HG03159 (cell line): ENCODE measurements around the gene CLEC16A.
"Not testable (repeated sequence)": the region's sequence is repeated elsewhere in the genome, so short reads cannot be mapped to it uniquely, and the experiment has no call there.

ENCODE experiments used
- ATAC-seq: cut with Tn5 transposase; IDR thresholded peaks from one replicate; pipeline ENCODE4 v1.9.1; 2021; ENCODE audit warnings: mild to moderate bottlenecking, moderate library complexity; ENCODE audit not compliant: unreplicated experiment

The CLEC16A gene

DNA sequence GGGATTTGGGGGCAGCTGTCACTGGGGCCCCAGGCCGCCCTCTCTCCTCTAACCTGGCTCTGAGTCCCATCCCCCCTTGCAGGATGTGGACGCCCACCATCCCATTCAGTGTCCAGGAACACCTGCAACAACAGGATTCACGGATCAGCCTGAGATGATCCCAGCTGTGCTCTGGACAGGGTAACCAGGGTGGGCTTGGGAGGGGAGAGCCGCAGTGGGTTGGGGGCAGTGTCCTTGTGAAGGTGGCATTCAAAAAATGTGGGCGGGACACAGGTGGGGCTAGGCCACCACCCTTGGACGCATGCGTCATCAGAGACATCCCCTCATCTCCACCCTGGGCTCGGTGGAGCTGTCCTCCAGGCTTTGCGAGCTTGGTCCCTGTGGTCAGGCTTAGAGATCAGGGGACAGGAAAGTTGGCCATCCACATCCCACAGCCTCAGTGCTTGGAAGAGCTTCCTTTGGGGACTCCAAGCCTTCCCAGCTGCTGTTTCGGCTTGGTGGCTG lies 21.2 kb upstream of the CLEC16A start:
- ATAC-seq = no peak

DNA sequence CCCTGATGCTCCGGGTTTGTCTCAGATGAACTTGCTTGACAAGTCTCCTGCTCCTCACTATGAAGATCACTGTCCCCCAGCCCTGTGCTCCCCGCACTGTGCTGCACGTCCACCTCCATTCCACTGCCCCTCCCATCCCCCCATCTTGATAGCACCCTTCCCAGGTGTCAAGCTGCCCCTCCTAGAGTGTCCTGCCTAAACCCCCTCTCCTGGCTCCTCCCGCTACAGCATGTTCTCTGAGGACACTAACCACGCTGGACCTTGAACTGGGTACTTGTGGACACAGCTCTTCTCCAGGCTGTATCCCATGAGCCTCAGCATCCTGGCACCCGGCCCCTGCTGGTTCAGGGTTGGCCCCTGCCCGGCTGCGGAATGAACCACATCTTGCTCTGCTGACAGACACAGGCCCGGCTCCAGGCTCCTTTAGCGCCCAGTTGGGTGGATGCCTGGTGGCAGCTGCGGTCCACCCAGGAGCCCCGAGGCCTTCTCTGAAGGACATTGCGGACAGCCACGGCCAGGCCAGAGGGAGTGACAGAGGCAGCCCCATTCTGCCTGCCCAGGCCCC lies 20.6 kb upstream of the CLEC16A start:
- no peak for ATAC-seq

DNA sequence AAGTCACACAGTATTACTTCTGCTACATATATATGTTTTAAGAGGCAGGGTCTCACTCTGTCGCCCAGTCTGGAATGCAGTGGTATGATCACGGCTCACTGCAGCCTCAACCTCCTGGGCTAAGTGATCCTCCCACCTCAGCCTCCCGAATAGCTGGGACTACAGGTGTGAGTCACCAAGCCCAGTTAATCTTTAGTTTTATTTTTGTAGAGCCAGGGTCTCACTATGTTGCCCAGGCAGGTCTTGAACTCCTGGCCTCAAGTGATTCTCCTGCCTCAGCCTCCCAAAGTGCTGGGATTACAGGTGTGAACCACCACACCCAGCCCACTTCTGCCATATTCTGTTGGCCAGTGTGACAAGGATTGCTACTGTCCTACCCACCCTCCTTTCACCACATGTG lies 19.1 kb upstream of the CLEC16A start:
- ATAC-seq = not testable (repeated sequence)

DNA sequence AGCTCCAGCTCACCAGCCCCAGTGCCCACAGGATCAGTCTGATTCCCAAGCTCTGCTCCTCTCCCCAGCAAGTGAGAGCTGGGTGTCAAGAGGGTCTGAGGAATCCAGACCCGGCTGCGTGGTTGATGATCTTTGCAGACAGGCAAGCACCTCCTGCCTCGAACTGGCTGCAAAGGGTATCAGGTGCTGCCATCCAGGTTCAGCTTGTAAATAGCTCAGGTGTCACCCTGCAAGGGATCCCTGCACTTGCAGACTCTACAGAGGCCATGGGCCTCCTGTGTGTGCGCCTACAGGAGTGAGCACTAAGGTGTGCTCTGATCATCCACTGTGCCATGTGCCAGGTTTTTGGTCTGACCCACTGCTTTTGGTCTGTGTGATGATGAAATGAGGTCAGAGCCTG lies 18.3 kb upstream of the CLEC16A start:
- no peak for ATAC-seq

DNA sequence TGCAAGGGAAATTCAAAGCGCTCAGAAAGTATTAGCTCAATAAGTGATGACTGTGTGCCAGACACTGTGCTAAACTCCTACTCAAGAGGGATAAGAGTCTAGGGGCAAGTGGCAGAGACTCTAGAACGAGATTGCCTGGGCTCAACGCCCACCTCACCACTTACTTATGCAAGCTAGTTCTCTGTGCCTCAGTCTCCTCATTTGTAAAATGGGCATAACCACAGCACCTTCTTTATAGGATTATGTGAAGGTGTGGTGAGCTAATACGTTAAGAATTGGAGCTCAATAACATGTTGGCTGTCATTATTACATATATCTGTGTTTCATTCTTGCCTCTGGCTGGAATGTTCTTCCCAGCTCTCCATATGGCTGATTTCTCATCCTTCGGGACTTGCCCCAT lies 17.5 kb upstream of the CLEC16A start:
- no peak for ATAC-seq

DNA sequence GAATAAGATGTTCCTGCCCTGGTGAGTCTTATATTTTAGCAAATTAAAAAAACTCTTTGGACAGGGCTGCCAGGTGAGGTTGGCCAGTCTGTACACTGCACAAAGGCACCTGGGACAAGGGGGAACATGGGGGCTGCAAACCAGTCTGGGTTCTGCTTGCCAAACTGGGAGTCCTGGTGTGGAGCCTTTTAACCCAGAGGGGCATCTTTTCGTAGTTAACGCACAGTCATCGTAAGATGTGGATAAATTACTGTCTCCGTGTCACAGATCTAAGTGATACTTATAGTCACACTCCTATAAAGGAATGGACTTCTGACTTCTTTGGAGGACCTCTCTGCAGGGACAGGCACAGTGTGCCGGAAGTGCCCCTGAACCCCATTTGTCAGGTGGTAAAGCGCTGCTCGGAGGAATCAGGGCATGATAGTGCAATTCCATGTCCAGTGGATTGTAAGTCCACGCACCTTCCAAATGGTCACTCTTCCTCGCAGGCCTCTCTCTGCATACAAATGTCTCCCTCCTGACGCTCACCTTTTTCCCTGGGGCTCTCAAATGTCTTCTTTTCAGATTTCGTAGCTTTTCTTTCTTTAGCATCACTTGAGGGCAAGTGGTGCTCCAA lies 16.8 kb upstream of the CLEC16A start:
- ATAC-seq = no peak

DNA sequence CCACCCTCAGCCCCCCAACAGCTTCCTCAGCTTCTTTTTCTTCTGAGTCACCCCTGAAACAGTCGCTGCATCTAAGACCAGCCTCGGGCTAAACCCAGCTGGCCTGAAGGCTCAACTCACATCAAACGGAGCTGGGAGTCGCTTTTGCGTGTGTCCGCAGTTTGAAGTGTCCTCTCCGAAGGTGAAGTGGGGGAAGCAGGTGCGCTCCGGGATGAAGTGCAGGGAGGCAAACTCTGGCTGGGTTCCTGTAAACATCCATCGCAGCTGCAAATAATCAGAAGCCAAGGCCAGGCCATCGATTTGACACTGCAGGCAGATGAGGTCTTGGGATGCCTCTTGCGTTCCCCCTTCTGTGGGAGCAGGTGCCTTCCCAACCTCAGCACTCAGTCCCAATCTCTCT lies 15.3 kb upstream of the CLEC16A start:
- ATAC-seq = not testable (repeated sequence)

DNA sequence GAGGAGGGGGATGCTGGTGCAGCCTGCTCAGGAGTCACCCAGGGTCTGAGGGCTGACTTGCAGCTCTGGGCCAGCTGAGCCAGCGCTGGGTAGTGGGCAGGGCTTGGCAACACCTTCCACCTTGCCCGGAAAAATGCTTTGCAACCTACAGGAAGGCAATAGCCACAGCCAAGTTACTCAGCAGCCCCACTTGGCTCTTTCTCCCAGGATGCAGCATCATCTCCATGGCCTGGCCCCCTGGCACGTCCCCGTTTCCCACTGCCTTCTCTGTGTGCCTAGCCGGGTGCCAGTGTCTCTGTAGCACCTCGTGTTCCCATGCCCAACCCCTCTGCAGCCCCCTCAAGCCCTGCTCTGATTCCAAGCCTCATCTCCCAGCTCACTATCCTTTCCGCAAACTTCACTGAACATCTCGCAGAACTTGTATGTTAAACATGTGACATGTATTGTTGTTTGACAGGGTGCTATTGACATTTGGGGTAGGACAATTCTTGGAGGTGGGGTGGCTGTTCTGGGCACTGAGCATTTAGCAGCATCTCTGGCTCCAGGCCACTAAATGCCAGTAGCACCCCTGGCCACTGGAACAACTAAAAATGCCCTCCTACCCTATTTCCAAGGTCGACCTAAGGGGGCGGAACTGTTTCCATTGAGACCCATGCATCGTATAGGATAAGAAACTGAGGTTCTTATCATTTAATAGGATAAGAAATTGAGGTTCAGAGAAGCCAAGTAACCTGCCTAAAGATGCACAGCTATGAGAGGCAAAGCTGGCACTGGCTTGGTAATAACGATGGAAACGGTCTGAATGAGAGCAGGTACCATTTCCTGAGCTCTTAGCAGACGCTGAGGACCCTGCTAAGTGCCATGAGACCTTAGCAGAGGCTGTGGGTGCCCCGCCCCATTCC lies 14.3 kb upstream of the CLEC16A start:
- no peak for ATAC-seq

DNA sequence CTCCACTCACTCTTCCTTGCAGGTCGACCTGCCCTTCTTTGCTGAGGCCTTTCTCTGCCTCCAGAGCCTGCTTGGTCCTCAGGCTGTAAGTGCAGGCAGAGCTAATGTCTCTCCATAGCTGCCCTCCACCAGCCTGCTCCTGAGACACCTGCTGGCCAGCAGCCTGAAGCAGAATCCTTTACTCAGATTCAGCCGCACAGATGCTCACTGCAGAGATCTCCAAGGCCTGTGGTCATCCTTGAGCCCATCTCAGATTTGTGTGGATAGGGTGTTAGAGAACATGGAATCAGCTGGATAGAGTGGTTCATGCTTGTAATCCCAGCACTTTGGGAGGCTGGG lies 13.6 kb upstream of the CLEC16A start:
- no peak for ATAC-seq

DNA sequence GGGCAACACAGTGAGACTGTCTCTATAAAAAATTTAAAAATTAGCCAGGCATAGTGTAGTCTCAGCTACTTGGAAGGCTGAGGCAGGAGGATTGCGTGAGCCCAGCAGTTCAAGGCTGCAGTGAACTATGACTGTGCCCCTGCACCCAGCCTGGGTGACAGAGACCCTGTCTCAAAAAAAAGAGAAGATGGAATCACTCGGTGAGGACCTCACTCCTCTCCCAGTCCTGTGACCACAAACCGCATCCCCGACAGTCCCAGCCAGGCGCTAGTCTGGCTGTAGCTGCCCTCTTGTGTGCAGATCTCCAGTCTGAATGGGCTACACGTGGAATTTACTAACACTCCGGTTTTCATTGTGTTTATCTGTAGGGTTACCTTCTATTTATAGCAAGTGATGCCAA lies 13.2 kb upstream of the CLEC16A start:
- no peak for ATAC-seq

DNA sequence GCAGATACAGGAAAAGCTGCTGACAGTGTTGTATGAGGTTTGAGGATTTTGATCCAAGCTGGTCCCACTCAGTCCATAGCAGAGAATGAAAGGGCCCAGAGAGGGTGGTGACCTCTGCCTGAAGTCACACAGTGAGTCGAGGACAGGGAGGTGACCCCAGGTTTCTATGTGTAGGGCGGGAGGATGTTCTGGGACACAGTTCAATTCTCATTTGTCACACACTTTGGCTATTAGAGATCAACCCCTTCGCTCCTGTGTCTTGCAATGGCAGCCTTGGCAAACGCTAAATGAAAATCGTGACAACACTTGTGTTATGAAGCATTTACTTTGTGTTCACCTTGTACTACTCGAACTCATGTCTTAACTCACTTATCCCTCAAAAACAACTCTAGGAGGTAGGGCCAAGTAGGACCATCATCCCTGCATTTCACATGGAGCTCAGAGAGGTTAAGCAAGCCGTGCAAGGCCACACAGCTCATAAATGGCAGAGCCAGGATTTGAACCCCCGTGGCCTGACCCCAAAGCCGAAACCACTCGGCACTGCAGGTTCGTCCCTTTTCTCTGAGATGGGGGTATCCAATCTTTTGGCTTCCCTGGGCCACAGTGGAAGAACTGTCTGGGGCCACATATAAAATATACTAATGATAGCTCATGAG lies 12.3 kb upstream of the CLEC16A start:
- ATAC-seq = no peak

DNA sequence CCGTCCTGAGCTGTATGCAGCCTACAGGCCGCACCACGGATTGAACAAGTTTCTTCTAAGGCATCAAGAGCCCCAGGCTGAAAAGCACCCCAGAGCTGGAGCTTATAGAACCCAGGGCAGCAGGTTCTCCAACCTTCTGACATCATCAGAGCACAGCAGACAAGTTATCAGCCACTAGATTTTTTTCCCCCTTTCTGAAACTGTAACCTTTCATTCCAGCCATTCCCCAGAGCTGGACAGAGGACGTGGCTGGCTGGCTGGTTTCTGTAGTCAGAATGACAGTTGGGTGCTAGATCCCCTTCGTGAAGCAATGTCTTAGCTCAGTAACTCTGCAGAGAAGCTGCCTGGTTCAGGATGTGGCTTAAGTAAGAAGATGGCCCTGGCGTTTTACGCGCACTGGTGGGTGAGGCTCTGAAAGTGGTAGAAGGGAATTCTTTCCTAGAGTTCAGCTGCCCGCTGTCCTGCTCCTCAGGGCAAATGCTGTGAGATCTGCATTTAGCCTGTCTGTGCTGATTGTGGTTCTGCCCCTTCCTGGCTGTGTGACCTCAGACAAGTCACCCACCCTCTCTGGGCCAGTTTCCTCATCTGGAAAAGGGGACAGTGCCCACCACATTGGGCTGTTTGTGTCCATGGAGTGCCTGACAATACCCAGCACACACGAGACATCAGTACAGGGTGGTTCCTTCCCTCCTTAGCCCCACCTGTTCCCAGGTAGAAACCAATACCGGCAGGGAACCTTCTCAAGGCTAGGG lies 11.2 kb upstream of the CLEC16A start:
- no peak for ATAC-seq

DNA sequence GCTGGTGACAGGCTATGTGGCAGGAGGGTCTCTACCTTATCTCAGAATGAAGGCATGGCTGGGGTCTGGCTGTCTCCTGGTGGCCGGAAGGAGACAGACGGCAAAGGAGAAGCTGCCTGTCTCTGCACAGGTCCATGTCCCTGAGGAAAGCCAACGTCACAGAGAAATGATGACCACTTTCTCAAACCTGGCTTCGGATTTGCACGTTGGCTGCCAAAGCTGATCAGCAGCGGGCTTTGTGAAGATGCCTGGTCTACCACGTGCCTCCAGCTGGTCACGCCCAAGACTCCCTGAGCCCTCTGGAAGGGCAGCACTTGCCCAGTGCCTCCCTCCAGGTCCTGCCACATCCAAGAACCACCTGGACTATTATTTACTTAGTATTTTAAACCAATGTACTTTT lies 10.5 kb upstream of the CLEC16A start:
- ATAC-seq = no peak

DNA sequence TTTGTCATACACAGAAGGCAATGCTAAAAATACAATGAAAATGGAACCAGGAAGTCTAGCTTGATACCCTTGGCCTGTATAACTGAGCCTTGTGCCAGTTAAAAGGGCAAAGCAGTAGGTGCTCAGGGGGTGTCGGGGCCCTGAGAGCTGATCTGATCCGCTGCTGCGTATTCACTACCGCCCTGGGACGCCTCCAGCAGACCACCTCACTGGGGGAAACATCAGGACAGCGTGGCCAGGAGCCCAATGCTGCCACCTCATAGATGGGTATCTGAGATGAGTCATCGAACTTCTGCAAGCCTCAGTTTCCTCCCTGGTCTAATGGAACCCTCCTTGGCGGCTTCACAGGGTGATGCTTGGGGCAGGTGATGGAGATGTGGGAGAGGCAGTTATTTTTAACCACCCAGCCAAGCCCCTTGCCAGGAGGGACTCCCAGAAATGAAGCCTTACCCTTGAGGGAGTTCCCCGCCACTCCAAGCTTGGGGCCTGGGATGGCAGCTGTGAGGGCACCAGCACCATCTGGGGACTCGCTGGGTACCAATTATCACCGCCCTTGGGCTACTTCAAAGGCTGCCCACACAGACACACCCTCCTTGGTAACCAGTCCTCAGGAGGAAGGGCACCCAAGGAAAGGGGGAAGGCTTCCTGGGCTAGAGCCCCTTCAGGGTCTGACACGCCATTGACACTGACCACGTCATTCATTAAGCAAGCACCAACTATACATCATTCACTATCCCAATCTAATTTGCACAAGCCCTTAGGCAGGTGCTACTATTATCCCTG lies 9.8 kb upstream of the CLEC16A start:
- no peak for ATAC-seq

DNA sequence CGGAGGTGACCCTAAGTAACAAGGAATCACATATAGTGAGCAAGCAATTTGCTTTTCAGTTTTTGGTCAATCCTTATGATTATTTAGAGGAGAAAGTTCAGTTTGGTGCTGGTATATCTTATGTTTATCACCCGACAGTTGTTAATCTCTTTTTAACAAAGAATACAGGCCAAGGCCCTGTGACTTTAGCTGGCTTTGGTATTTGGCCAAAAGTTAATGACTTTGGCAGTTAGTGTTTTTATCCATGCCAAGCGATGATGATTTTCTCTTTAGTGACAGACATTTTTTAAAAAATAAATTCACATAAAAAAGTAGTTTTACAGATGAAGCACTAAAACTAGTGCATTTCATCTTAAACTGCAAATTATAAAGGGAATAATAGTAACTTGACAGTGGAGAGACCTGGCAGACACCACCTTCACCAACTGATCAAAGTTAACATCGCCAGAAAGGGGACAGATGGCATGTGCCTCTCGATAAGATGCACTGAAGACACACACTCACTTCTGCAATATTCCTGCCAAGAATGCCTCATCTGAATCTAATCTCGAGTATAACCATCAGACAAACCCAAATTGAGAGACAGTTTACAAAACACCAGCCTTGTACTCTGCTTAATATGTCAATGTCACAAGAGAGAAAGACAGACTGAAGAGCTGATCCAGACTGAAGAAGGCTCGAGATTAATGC lies 9.0 kb upstream of the CLEC16A start:
- no peak for ATAC-seq

DNA sequence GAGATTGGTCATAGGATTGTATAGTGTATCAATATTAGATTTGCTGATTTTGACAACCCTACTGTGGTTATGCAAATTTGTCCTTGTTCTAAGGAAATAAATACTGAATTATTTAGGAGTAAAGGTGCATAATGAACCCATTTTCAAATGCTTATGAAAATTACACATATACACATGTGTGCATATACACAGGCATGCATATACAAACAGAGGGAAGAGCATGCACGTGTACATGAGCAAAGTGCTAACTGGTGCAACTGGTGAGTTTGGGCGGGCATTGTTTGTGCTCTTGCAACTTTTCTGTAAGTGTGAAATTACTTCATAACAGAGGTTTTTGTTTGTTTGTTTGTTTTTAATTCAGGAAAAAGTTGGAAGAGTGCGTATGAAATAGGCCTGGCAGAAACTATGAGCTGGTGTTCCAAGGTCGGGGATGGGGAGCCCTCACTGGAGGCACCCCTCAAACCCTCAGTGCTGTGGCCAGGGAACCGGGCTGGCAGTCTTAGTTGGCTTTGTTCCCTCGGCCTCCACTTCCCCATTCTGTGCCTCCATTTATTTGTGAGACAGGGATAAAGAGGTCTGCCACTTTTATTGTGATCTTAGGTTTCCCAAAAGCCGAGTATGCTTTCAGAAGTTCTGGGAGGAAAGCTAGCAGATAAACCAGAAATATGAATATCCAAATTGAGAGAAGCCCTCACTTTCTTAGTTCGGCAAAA lies 7.9 kb upstream of the CLEC16A start:
- no peak for ATAC-seq

DNA sequence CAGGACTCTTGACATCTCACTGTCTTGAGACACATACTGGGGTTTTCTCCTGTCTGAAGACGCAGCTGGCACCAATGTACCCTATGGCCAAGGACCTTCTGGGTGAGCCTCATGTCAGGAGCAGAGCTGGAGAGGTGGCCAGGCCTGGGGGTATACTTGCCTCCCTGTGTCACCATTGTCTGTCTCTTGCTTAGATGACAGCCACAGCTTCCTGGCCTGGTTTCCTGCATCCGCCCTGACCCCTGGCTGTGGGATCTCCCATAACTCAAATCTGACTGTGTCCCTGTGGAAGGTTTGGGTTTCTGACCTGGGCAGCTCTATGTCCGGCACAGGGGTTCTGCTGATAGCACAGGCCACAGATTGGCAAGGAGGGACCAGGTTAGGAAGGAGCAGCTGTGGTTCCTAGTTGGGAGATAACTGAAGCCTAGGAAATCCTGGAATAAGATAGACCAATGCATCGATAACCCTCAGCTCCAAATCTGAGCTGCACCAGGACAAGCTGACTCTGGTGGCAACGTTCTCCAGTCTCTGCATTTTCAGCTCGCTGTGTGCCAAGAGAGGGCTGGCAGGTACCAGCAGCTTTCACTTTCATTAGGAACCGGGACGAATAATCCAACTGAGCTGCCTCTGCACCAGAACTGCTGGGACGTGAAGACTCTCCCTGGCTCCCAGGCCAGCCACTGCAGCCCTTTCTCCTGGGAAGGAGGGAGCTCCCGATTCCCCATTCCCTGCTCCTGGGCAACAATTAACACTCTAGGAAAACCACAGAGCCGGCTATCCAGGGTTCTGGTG lies 7.1 kb upstream of the CLEC16A start:
- ATAC-seq = no peak

DNA sequence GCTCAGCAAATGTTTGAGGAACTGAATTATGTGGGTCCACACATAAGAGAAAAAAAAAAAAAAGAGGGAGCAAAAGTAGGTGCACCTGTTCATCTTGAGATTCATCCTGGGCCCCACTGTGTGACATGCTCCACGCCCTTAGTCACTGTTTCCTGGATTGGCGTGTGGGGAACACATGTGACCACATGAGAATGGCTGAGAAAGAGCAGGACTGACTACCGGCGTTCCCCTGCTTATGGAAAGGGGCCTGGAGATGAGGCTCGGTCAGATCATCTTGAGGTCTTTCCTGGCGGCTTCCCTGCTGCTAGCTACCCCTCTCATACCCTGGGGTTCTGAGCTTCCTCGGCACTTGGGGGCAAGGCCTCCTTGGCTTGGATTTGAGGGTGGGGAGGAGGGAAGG lies 6.0 kb upstream of the CLEC16A start:
- ATAC-seq = no peak
